Measurements from ENCODE around the gene RUNX1.

DNA sequence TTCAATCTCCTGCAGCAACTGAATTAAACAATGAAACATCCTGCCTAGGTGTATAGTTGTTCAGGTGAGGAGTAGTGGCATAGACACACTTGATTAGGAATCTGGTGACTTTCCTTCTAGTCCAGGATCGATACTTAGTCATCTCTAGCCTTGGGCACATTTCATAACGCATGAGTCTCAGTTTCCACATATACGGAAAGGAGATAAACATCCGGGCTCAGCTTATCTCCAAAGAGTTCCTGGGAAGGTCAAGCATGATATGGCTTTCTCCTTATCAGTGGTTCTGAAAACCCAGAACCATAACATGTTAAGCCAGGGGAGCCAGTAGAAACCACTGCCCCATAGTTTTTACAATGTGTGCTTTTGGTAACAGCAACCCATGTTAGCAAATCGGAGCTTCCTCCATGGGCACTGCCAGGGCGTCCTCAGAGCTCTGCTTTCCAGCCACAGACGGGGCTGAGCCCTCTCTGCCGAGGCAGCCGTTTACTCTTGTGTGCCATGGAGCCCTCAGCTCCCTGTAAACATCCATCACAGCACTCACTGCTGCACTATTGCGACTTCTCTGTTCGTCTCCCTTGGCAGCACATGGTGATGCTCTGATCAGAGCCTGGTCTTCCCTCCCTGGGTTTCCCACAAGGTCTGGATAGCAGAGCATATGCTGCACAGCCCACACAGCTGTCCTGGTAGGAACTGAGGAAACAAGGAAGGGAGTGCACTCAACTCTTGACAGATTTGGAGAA is 34.6 kb downstream of the RUNX1 start:
- TF ChIP-seq POLR2A (IDR thresholded peaks at IDR 0.05; ENCODE audit: extremely low read depth, insufficient read length) = no peak
- TF ChIP-seq, protein P1, sequence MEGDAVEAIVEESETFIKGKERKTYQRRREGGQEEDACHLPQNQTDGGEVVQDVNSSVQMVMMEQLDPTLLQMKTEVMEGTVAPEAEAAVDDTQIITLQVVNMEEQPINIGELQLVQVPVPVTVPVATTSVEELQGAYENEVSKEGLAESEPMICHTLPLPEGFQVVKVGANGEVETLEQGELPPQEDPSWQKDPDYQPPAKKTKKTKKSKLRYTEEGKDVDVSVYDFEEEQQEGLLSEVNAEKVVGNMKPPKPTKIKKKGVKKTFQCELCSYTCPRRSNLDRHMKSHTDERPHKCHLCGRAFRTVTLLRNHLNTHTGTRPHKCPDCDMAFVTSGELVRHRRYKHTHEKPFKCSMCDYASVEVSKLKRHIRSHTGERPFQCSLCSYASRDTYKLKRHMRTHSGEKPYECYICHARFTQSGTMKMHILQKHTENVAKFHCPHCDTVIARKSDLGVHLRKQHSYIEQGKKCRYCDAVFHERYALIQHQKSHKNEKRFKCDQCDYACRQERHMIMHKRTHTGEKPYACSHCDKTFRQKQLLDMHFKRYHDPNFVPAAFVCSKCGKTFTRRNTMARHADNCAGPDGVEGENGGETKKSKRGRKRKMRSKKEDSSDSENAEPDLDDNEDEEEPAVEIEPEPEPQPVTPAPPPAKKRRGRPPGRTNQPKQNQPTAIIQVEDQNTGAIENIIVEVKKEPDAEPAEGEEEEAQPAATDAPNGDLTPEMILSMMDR (IDR thresholded peaks at IDR 0.05; ENCODE audit: low read depth, low read length) = no peak
